Activated T-helper 17 cell treated with anti-CD3 and anti-CD28 coated beads, Interleukin-2, amount 50 U/mL, for 72 hours (primary cell): ENCODE data around the gene DAPK1. TPM values are rescaled to one million over a fixed set of nuclear protein-coding genes. Genes with fewer than 3 reads are reported as not detected.

Experiments used
- ATAC-seq: fragments of 150-1000 bp; cut with Tn5 transposase; replicated peaks from 2 replicates; pipeline ENCODE4 v1.10.0; 2021; ENCODE audit warnings: mild to moderate bottlenecking, moderate library complexity
- H3K27ac Mint-ChIP-seq: one replicate; pipeline ENCODE4 v1.8.0; 2022; ENCODE audit warnings: mixed read lengths
- H3K27me3 Mint-ChIP-seq: one replicate; pipeline ENCODE4 v1.8.0; 2022; ENCODE audit warnings: mixed read lengths
- H3K36me3 Mint-ChIP-seq: one replicate; pipeline ENCODE4 v1.8.0; 2022; ENCODE audit warnings: low read depth, mild to moderate bottlenecking, mixed read lengths
- H3K4me1 Mint-ChIP-seq: one replicate; pipeline ENCODE4 v1.8.0; 2022; ENCODE audit warnings: mixed read lengths
- H3K4me3 Mint-ChIP-seq: one replicate; pipeline ENCODE4 v1.8.0; 2022; ENCODE audit warnings: mild to moderate bottlenecking, mixed read lengths
- H3K9me3 Mint-ChIP-seq: one replicate; pipeline ENCODE4 v1.8.0; 2022; ENCODE audit warnings: mixed read lengths
- total RNA-seq, 2 donors: library from RNA; stranded (reverse); gene quantifications; one replicate each; pipeline ENCODE4 v1.2.3, GENCODE V29; 2022

The DAPK1 gene
- total RNA-seq, 2 donors from 2014 or later: 1.5 to 2.0 TPM

GRCh38 chr9:87570000-87570908 is 72.6 kb downstream of the DAPK1 start:
- no peaks in the 10 kb centered on the region for H3K36me3 Mint-ChIP-seq
- no peak overlapping the region for H3K27ac Mint-ChIP-seq
- H3K4me1 Mint-ChIP-seq: no peaks in the 10 kb centered on the region
- no peak for ATAC-seq
- H3K9me3 Mint-ChIP-seq: no peaks in the 10 kb centered on the region
- peaks cover 5% of the 10 kb centered on the region for H3K27me3 Mint-ChIP-seq
- H3K4me3 Mint-ChIP-seq: no peak overlapping the region

- H3K4me1 Mint-ChIP-seq: no peaks in the 10 kb centered on the region
- H3K4me3 Mint-ChIP-seq: no peak overlapping the region
- peaks cover 11% of the 10 kb centered on the region for H3K27me3 Mint-ChIP-seq
- H3K36me3 Mint-ChIP-seq: no peaks in the 10 kb centered on the region
- no peak overlapping the region for H3K27ac Mint-ChIP-seq
- H3K9me3 Mint-ChIP-seq: no peaks in the 10 kb centered on the region
- ATAC-seq: no peak
These were observed 75.1 kb downstream of the DAPK1 start for GRCh38 chr9:87572719-87573118.

GRCh38 chr9:87573841-87574342 is 76.2 kb downstream of the DAPK1 start:
- no peaks in the 10 kb centered on the region for H3K9me3 Mint-ChIP-seq
- no peaks in the 10 kb centered on the region for H3K4me1 Mint-ChIP-seq
- no peak overlapping the region for H3K4me3 Mint-ChIP-seq
- H3K36me3 Mint-ChIP-seq: no peaks in the 10 kb centered on the region
- H3K27ac Mint-ChIP-seq: no peak overlapping the region
- no peak for ATAC-seq
- H3K27me3 Mint-ChIP-seq: peaks cover 9% of the 10 kb centered on the region

- no peaks in the 10 kb centered on the region for H3K4me1 Mint-ChIP-seq
- no peak overlapping the region for H3K4me3 Mint-ChIP-seq
- no peaks in the 10 kb centered on the region for H3K9me3 Mint-ChIP-seq
- H3K27me3 Mint-ChIP-seq: peaks cover 16% of the 10 kb centered on the region
- no peaks in the 10 kb centered on the region for H3K36me3 Mint-ChIP-seq
- no peak for ATAC-seq
- no peak overlapping the region for H3K27ac Mint-ChIP-seq
These were observed 80.1 kb downstream of the DAPK1 start for GRCh38 chr9:87577746-87578145.

GRCh38 chr9:87578625-87579024 is 81.0 kb downstream of the DAPK1 start:
- H3K36me3 Mint-ChIP-seq: no peaks in the 10 kb centered on the region

GRCh38 chr9:87579781-87580541 is 82.3 kb downstream of the DAPK1 start:
- Mint-ChIP-seq H3K4me1 (no peaks in the 10 kb centered on the region), H3K4me3 (no peak overlapping the region)

More at GRCh38 chr9:87578625-87579024, 81.0 kb downstream of the DAPK1 start:
- H3K4me1 Mint-ChIP-seq: no peaks in the 10 kb centered on the region
- H3K27ac Mint-ChIP-seq: no peak overlapping the region
- no peak for ATAC-seq
- no peak overlapping the region for H3K4me3 Mint-ChIP-seq
- H3K27me3 Mint-ChIP-seq: peaks cover 18% of the 10 kb centered on the region
- no peaks in the 10 kb centered on the region for H3K9me3 Mint-ChIP-seq

GRCh38 chr9:87580941-87581438 is 83.3 kb downstream of the DAPK1 start:
- H3K4me3 Mint-ChIP-seq: no peak overlapping the region
- peaks cover 20% of the 10 kb centered on the region for H3K27me3 Mint-ChIP-seq
- no peaks in the 10 kb centered on the region for H3K4me1 Mint-ChIP-seq
- no peaks in the 10 kb centered on the region for H3K9me3 Mint-ChIP-seq
- H3K36me3 Mint-ChIP-seq: no peaks in the 10 kb centered on the region
- ATAC-seq: no peak
- H3K27ac Mint-ChIP-seq: no peak overlapping the region

More at GRCh38 chr9:87579781-87580541, 82.3 kb downstream of the DAPK1 start:
- Mint-ChIP-seq H3K27ac (no peak overlapping the region), H3K27me3 (peaks cover 20% of the 10 kb centered on the region), H3K36me3 (no peaks in the 10 kb centered on the region), H3K9me3 (no peaks in the 10 kb centered on the region)
- no peak for ATAC-seq

- ATAC-seq: no peak
- no peaks in the 10 kb centered on the region for H3K4me1 Mint-ChIP-seq
- peaks cover 16% of the 10 kb centered on the region for H3K27me3 Mint-ChIP-seq
- H3K4me3 Mint-ChIP-seq: no peak overlapping the region
- H3K9me3 Mint-ChIP-seq: no peaks in the 10 kb centered on the region
- H3K27ac Mint-ChIP-seq: no peak overlapping the region
- H3K36me3 Mint-ChIP-seq: no peaks in the 10 kb centered on the region
These were observed 83.8 kb downstream of the DAPK1 start for GRCh38 chr9:87581513-87581912.

- no peak for ATAC-seq
- Mint-ChIP-seq H3K27me3 (peaks cover 16% of the 10 kb centered on the region), H3K4me3 (no peak overlapping the region), H3K36me3 (no peaks in the 10 kb centered on the region), H3K4me1 (no peaks in the 10 kb centered on the region), H3K9me3 (no peaks in the 10 kb centered on the region), H3K27ac (no peak overlapping the region)
These were observed 84.4 kb downstream of the DAPK1 start for GRCh38 chr9:87581949-87582637.

- H3K36me3 Mint-ChIP-seq: no peaks in the 10 kb centered on the region
- H3K27me3 Mint-ChIP-seq: peaks cover 11% of the 10 kb centered on the region
- H3K9me3 Mint-ChIP-seq: no peaks in the 10 kb centered on the region
- no peak overlapping the region for H3K4me3 Mint-ChIP-seq
- no peak overlapping the region for H3K27ac Mint-ChIP-seq
- no peak for ATAC-seq
- H3K4me1 Mint-ChIP-seq: no peaks in the 10 kb centered on the region
These were observed 86.7 kb downstream of the DAPK1 start for GRCh38 chr9:87584326-87584725.

- Mint-ChIP-seq H3K4me1 (no peaks in the 10 kb centered on the region), H3K36me3 (no peaks in the 10 kb centered on the region), H3K4me3 (no peak overlapping the region), H3K27me3 (peaks cover 11% of the 10 kb centered on the region), H3K27ac (no peak overlapping the region), H3K9me3 (no peaks in the 10 kb centered on the region)
- ATAC-seq: no peak
These were observed 87.6 kb downstream of the DAPK1 start for GRCh38 chr9:87585123-87585855.

GRCh38 chr9:87586731-87587355 is 89.2 kb downstream of the DAPK1 start:
- H3K4me3 Mint-ChIP-seq: no peak overlapping the region
- no peak overlapping the region for H3K27ac Mint-ChIP-seq
- no peaks in the 10 kb centered on the region for H3K4me1 Mint-ChIP-seq
- H3K36me3 Mint-ChIP-seq: no peaks in the 10 kb centered on the region
- H3K9me3 Mint-ChIP-seq: no peaks in the 10 kb centered on the region
- H3K27me3 Mint-ChIP-seq: peaks cover 8% of the 10 kb centered on the region
- no peak for ATAC-seq

GRCh38 chr9:87587356-87587745 is 89.7 kb downstream of the DAPK1 start:
- no peak overlapping the region for H3K4me3 Mint-ChIP-seq
- no peak for ATAC-seq
- H3K27me3 Mint-ChIP-seq: peaks cover 4% of the 10 kb centered on the region
- no peaks in the 10 kb centered on the region for H3K9me3 Mint-ChIP-seq
- H3K4me1 Mint-ChIP-seq: no peaks in the 10 kb centered on the region
- no peaks in the 10 kb centered on the region for H3K36me3 Mint-ChIP-seq
- H3K27ac Mint-ChIP-seq: no peak overlapping the region
